ENCODE results near the gene NME7. TPM values are rescaled to one million over a fixed set of nuclear protein-coding genes. Genes with fewer than 3 reads are reported as not detected.

Gene NME7
- total RNA-seq, 1 experiment from 2014 or later: 34.2 TPM

GRCh38 chr1:169295846-169296245 lies 71.8 kb downstream of the NME7 start:
- intact Hi-C loops (cut with micrococcal nuclease; ENCODE audit: unreplicated experiment): no loop called here
- Histone ChIP-seq H3K36me3 (ENCODE audit: insufficient read depth, low read length, poor library complexity, severe bottlenecking) (no peaks in the 10 kb centered on the region), H3K27ac (ENCODE audit: low read depth, low read length, poor library complexity, severe bottlenecking) (no peak overlapping the region), H3K4me3 (ENCODE audit: low read depth, low read length, poor library complexity, severe bottlenecking) (no peak overlapping the region), H3K9me3 (ENCODE audit: low read depth, low read length, poor library complexity, severe bottlenecking) (no peaks in the 10 kb centered on the region), H3K4me1 (ENCODE audit: insufficient read depth, low read length, poor library complexity, severe bottlenecking) (peaks cover 6% of the 10 kb centered on the region), H3K27me3 (replicated peaks; ENCODE audit: insufficient read depth, low read depth, low read length, poor library complexity) (no peaks in the 10 kb centered on the region)
- ChIA-PET POLR2A (ENCODE audit: low non-redundant PET) (no interaction called here), CTCF (no interaction called here)
- DNase-seq (ENCODE audit: low spot score): no peak
- TF ChIP-seq CTCF (conservative IDR thresholded peaks at IDR 0.05; ENCODE audit: low read depth, low read length) (no peak), EZH2 (IDR thresholded peaks at IDR 0.05; ENCODE audit: borderline replicate concordance, low read depth, low read length, poor library complexity, severe bottlenecking) (no peak)
- BruUV-seq (replicated peaks): no TSS peak

- TF ChIP-seq CTCF (conservative IDR thresholded peaks at IDR 0.05; ENCODE audit: low read depth, low read length): no peak
- TF ChIP-seq EZH2 (IDR thresholded peaks at IDR 0.05; ENCODE audit: borderline replicate concordance, low read depth, low read length, poor library complexity, severe bottlenecking): no peak
- ChIA-PET CTCF (no interaction called here), POLR2A (ENCODE audit: low non-redundant PET) (no interaction called here)
- intact Hi-C loops (cut with micrococcal nuclease; ENCODE audit: unreplicated experiment): no loop called here
- Histone ChIP-seq H3K36me3 (ENCODE audit: insufficient read depth, low read length, poor library complexity, severe bottlenecking) (no peaks in the 10 kb centered on the region), H3K27me3 (replicated peaks; ENCODE audit: insufficient read depth, low read depth, low read length, poor library complexity) (no peaks in the 10 kb centered on the region), H3K4me3 (ENCODE audit: low read depth, low read length, poor library complexity, severe bottlenecking) (no peak overlapping the region), H3K27ac (ENCODE audit: low read depth, low read length, poor library complexity, severe bottlenecking) (no peak overlapping the region), H3K9me3 (ENCODE audit: low read depth, low read length, poor library complexity, severe bottlenecking) (no peaks in the 10 kb centered on the region), H3K4me1 (ENCODE audit: insufficient read depth, low read length, poor library complexity, severe bottlenecking) (peaks cover 6% of the 10 kb centered on the region)
- DNase-seq (ENCODE audit: low spot score): no peak
- BruUV-seq (replicated peaks): no TSS peak
Observed at GRCh38 chr1:169295425-169295824, 72.2 kb downstream of the NME7 start.

GRCh38 chr1:169289016-169289415 lies 78.6 kb downstream of the NME7 start:
- intact Hi-C loops (cut with micrococcal nuclease; ENCODE audit: unreplicated experiment): no loop called here
- peaks cover 10% of the 10 kb centered on the region for H3K4me1 ChIP-seq (ENCODE audit: insufficient read depth, low read length, poor library complexity, severe bottlenecking)
- no peaks in the 10 kb centered on the region for H3K9me3 ChIP-seq (ENCODE audit: low read depth, low read length, poor library complexity, severe bottlenecking)
- no peak overlapping the region for H3K4me3 ChIP-seq (ENCODE audit: low read depth, low read length, poor library complexity, severe bottlenecking)
- ChIA-PET POLR2A (ENCODE audit: low non-redundant PET) (no interaction called here), CTCF (no interaction called here)
- H3K27ac ChIP-seq (ENCODE audit: low read depth, low read length, poor library complexity, severe bottlenecking): no peak overlapping the region
- BruUV-seq (replicated peaks): no TSS peak
- no peaks in the 10 kb centered on the region for H3K36me3 ChIP-seq (ENCODE audit: insufficient read depth, low read length, poor library complexity, severe bottlenecking)
- no peak for DNase-seq (ENCODE audit: low spot score)
- H3K27me3 ChIP-seq (replicated peaks; ENCODE audit: insufficient read depth, low read depth, low read length, poor library complexity): no peaks in the 10 kb centered on the region
- TF ChIP-seq CTCF (conservative IDR thresholded peaks at IDR 0.05; ENCODE audit: low read depth, low read length) (no peak), EZH2 (IDR thresholded peaks at IDR 0.05; ENCODE audit: borderline replicate concordance, low read depth, low read length, poor library complexity, severe bottlenecking) (no peak)

All from A673 (cell line).